GM18867 (cell line): Measurements from ENCODE around the gene DSG4.

Experiments used
- ATAC-seq: cut with Tn5 transposase; IDR thresholded peaks from one replicate; pipeline ENCODE4 v1.9.1; 2021; ENCODE audit warnings: mild to moderate bottlenecking, moderate library complexity; ENCODE audit not compliant: unreplicated experiment

The DSG4 gene

GRCh38 chr18:31403409-31403808, 26.8 kb downstream of the DSG4 start:
- ATAC-seq, result no peak

- peak; percentile 58 for ATAC-seq
These were observed 31.1 kb downstream of the DSG4 start for GRCh38 chr18:31407649-31408048.

GRCh38 chr18:31409276-31409675, 32.7 kb downstream of the DSG4 start:
- no peak for ATAC-seq

GRCh38 chr18:31410716-31411483, 34.3 kb downstream of the DSG4 start:
- ATAC-seq, result no peak

GRCh38 chr18:31413137-31413536, 36.6 kb downstream of the DSG4 start:
- no peak for ATAC-seq

- no peak for ATAC-seq
These were observed 41.3 kb downstream of the DSG4 start for GRCh38 chr18:31417850-31418249.

GRCh38 chr18:31419457-31419932, 42.9 kb downstream of the DSG4 start:
- ATAC-seq, result no peak

- ATAC-seq, result no peak
These were observed 43.5 kb downstream of the DSG4 start for GRCh38 chr18:31420032-31420431.

GRCh38 chr18:31420524-31420923, 43.9 kb downstream of the DSG4 start:
- ATAC-seq, result no peak

- peak; percentile 71 for ATAC-seq
These were observed 47.9 kb downstream of the DSG4 start for GRCh38 chr18:31424383-31424988.

- no peak for ATAC-seq
These were observed 49.4 kb downstream of the DSG4 start for GRCh38 chr18:31426021-31426420.

GRCh38 chr18:31426871-31427406, 50.4 kb downstream of the DSG4 start:
- ATAC-seq, result no peak

- ATAC-seq, result no peak
These were observed 51.6 kb downstream of the DSG4 start for GRCh38 chr18:31428211-31428610.

- ATAC-seq, result no peak
These were observed 53.0 kb downstream of the DSG4 start for GRCh38 chr18:31429623-31430022.

- no peak for ATAC-seq
These were observed 53.5 kb downstream of the DSG4 start for GRCh38 chr18:31430072-31430471.

GRCh38 chr18:31430554-31430953, 54.0 kb downstream of the DSG4 start:
- ATAC-seq, result no peak

GRCh38 chr18:31432316-31432715, 55.7 kb downstream of the DSG4 start:
- ATAC-seq, result no peak

- no peak for ATAC-seq
These were observed 60.2 kb downstream of the DSG4 start for GRCh38 chr18:31436825-31437224.

GRCh38 chr18:31438402-31438801, 61.8 kb downstream of the DSG4 start:
- ATAC-seq, result peak; percentile 87

- ATAC-seq, result no peak
These were observed 63.3 kb downstream of the DSG4 start for GRCh38 chr18:31439807-31440325.

- ATAC-seq, result no peak
These were observed 64.2 kb downstream of the DSG4 start for GRCh38 chr18:31440787-31441186.

- no peak for ATAC-seq
These were observed 64.9 kb downstream of the DSG4 start for GRCh38 chr18:31441493-31441892.
